ENCODE data around the gene CHST12. TPM values are rescaled to one million over a fixed set of nuclear protein-coding genes. Genes with fewer than 3 reads are reported as not detected.

Gene CHST12
- total RNA-seq, 1 experiment from 2014 or later, result 9.9 TPM

DNA sequence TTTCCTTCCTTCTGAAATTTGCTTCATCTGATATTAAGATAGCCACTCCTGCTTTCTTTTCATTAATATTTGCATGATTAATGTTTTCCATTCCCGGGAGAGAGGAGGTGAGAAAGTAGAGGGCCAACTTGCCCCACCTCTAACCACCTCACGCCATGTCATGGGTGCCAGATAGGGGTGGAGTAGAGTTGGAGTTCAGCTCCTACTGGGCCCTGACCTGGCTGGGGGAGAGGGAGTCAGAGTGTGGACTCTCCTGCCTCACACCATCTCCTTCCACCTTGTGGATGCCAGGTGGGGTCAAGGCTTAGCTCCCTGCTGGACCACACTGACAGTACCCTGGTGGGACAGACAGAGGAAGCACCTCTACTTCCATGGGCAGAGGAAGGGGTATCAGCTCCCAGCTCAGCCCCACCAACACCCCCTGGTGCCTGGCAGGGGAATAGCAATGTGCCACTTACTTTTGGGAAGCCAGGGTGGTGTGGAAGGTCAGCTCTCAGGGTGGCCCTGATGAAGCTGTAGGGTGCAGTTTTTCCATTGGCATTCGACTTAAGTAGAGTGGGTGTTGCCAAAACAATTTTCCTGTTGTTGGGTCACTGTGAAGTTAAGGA lies 28.0 kb downstream of the CHST12 start:
- no peak for TF ChIP-seq CTCF (IDR thresholded peaks at IDR 0.05; ENCODE audit: unreplicated experiment)
- peaks cover 10% of the 10 kb centered on the region for H3K36me3 Mint-ChIP-seq (ENCODE audit: insufficient read depth, unreplicated experiment)
- no peaks in the 10 kb centered on the region for H3K4me1 Mint-ChIP-seq (ENCODE audit: insufficient read depth, unreplicated experiment)
- ChIA-PET POLR2A (no interaction called here), CTCF (interaction anchor here (0.6 to 0.9 kb wide), 2 partner anchors 18 to 19 kb away, joined by 3 to 4 read pairs; no protein-coding TSS in a partner anchor)
- no peak overlapping the region for H3K27ac Mint-ChIP-seq (ENCODE audit: low read depth, unreplicated experiment)
- peaks cover 8% of the 10 kb centered on the region for H3K9me3 Mint-ChIP-seq (ENCODE audit: unreplicated experiment)
- intact Hi-C loops (cut with micrococcal nuclease), result no loop called here
- peak; percentile 17 for DNase-seq (ENCODE audit: unreplicated experiment)
- H3K27me3 Mint-ChIP-seq (ENCODE audit: insufficient read depth, unreplicated experiment), result no peaks in the 10 kb centered on the region
- no peak overlapping the region for H3K4me3 Mint-ChIP-seq (ENCODE audit: unreplicated experiment)
- BruUV-seq (replicated peaks), result no TSS peak

- ChIA-PET CTCF (interaction anchor here (0.6 to 1.2 kb wide), 2 partner anchors 18 to 21 kb away, joined by 3 to 4 read pairs; no protein-coding TSS in a partner anchor), POLR2A (no interaction called here)
- Mint-ChIP-seq H3K4me3 (ENCODE audit: unreplicated experiment) (no peak overlapping the region), H3K4me1 (ENCODE audit: insufficient read depth, unreplicated experiment) (peaks cover 11% of the 10 kb centered on the region), H3K27me3 (ENCODE audit: insufficient read depth, unreplicated experiment) (no peaks in the 10 kb centered on the region), H3K27ac (ENCODE audit: low read depth, unreplicated experiment) (no peak overlapping the region), H3K36me3 (ENCODE audit: insufficient read depth, unreplicated experiment) (peaks cover 9% of the 10 kb centered on the region), H3K9me3 (ENCODE audit: unreplicated experiment) (peaks cover 8% of the 10 kb centered on the region)
- TF ChIP-seq CTCF (IDR thresholded peaks at IDR 0.05; ENCODE audit: unreplicated experiment), result no peak
- no peak for DNase-seq (ENCODE audit: unreplicated experiment)
- intact Hi-C loops (cut with micrococcal nuclease), result no loop called here
- no TSS peak for BruUV-seq (replicated peaks)
Observed at GRCh38 chr7:2432910-2433712, 29.7 kb downstream of the CHST12 start.

GRCh38 chr7:2433713-2434550 lies 30.5 kb downstream of the CHST12 start:
- POLR2A ChIA-PET, result no interaction called here

More at GRCh38 chr7:2433713-2434550, 30.5 kb downstream of the CHST12 start:
- CTCF ChIA-PET, result interaction anchor here (1.2 kb wide), 1 partner anchor 17 kb away, joined by 3 read pairs; no protein-coding TSS in a partner anchor
- peaks cover 8% of the 10 kb centered on the region for H3K9me3 Mint-ChIP-seq (ENCODE audit: unreplicated experiment)
- H3K36me3 Mint-ChIP-seq (ENCODE audit: insufficient read depth, unreplicated experiment), result peaks cover 17% of the 10 kb centered on the region
- intact Hi-C loops (cut with micrococcal nuclease), result no loop called here
- TF ChIP-seq CTCF (IDR thresholded peaks at IDR 0.05; ENCODE audit: unreplicated experiment), result no peak
- BruUV-seq (replicated peaks), result no TSS peak
- H3K4me1 Mint-ChIP-seq (ENCODE audit: insufficient read depth, unreplicated experiment), result peaks cover 19% of the 10 kb centered on the region
- DNase-seq (ENCODE audit: unreplicated experiment), result no peak
- H3K27me3 Mint-ChIP-seq (ENCODE audit: insufficient read depth, unreplicated experiment), result no peaks in the 10 kb centered on the region
- H3K4me3 Mint-ChIP-seq (ENCODE audit: unreplicated experiment), result no peak overlapping the region
- H3K27ac Mint-ChIP-seq (ENCODE audit: low read depth, unreplicated experiment), result no peak overlapping the region

All from MCF 10A (cell line).